Measurements from ENCODE around the gene OMP.

- TF ChIP-seq ZNF350 (tag by site-specific recombination; IDR thresholded peaks at IDR 0.05) (no peak), ZNF501 (tag by site-specific recombination; IDR thresholded peaks at IDR 0.05) (no peak), CTCF (tag by site-specific recombination; IDR thresholded peaks at IDR 0.05) (no peak), ZNF341 (tag by site-specific recombination; IDR thresholded peaks at IDR 0.05; ENCODE audit: low read depth) (no peak), ZBTB26 (tag by site-specific recombination; optimal IDR thresholded peaks at IDR 0.05) (no peak), MEIS1 (CRISPR knock-in tag; IDR thresholded peaks at IDR 0.05; ENCODE audit: borderline replicate concordance) (no peak)
These were observed 2.1 kb downstream of the OMP start for GRCh38 chr11:77104727-77105126.
